ENCODE data around the gene TBC1D4. TPM values are rescaled to one million over a fixed set of nuclear protein-coding genes. Genes with fewer than 3 reads are reported as not detected.

The TBC1D4 gene, protein sequence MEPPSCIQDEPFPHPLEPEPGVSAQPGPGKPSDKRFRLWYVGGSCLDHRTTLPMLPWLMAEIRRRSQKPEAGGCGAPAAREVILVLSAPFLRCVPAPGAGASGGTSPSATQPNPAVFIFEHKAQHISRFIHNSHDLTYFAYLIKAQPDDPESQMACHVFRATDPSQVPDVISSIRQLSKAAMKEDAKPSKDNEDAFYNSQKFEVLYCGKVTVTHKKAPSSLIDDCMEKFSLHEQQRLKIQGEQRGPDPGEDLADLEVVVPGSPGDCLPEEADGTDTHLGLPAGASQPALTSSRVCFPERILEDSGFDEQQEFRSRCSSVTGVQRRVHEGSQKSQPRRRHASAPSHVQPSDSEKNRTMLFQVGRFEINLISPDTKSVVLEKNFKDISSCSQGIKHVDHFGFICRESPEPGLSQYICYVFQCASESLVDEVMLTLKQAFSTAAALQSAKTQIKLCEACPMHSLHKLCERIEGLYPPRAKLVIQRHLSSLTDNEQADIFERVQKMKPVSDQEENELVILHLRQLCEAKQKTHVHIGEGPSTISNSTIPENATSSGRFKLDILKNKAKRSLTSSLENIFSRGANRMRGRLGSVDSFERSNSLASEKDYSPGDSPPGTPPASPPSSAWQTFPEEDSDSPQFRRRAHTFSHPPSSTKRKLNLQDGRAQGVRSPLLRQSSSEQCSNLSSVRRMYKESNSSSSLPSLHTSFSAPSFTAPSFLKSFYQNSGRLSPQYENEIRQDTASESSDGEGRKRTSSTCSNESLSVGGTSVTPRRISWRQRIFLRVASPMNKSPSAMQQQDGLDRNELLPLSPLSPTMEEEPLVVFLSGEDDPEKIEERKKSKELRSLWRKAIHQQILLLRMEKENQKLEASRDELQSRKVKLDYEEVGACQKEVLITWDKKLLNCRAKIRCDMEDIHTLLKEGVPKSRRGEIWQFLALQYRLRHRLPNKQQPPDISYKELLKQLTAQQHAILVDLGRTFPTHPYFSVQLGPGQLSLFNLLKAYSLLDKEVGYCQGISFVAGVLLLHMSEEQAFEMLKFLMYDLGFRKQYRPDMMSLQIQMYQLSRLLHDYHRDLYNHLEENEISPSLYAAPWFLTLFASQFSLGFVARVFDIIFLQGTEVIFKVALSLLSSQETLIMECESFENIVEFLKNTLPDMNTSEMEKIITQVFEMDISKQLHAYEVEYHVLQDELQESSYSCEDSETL (N-terminal part only)
- 14.5 and 14.9 TPM in 2 replicates for total RNA-seq

DNA sequence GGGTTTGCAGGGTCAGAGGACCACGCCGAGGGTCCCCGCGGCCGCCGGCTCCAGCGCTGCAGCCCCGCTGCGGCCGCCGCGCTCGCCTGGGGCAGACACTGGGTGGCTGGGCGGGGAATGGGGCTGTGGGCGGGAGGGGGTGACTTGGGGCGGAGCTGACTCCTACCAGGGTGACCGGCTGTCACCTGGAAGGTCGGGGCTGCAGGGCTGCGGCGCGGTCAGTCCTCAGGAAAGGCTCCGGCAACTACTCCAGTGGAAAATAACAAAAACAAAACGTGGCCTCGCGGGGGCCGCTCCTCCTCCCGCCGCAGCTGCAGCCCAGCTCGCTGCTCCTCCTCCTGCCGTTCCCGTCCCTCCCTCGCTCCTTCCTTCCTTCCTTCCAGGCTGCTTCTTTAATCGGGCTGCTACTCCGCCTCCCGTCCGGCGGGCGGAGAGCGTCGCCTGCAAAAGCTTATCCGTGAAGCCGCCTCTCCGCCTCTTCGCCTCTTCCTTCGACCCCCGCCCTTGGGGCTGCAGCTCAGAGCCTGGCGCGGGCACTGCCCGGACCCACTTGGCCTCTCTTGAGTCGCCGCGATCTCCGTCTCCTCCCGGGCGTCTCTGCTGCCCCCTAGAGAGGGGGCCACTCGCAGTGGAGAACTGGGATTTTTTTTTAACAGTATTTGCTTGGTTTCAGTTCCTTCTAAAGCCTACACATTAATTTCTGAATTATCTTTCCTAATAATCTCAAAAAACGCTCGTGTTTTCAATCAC lies at the start of gene TBC1D4:
TSS of gene TBC1D4 (minus strand) at position 100 of the 750 bp plus-strand sequence. CDS start 402 bp downstream, outside the sequence.

Other genes with a start within 250 kb of the TBC1D4 start
- 17.5 and 31.7 TPM in 2 replicates for gene COMMD6, start 55.7 kb upstream of the TBC1D4 start, total RNA-seq
- gene UCHL3, start 67.6 kb upstream of the TBC1D4 start, total RNA-seq = 32.2 TPM in 2 replicates
- gene LMO7, start 154.2 kb upstream of the TBC1D4 start, total RNA-seq = 123 and 165 TPM in 2 replicates

All from placental pericyte (primary cell).